ENCODE results near the gene PHLDA1. TPM values are rescaled to one million over a fixed set of nuclear protein-coding genes. Genes with fewer than 3 reads are reported as not detected.

The PHLDA1 gene
- total RNA-seq, 2 experiments from 2014 or later: 0.44 to 2.1 TPM

DNA sequence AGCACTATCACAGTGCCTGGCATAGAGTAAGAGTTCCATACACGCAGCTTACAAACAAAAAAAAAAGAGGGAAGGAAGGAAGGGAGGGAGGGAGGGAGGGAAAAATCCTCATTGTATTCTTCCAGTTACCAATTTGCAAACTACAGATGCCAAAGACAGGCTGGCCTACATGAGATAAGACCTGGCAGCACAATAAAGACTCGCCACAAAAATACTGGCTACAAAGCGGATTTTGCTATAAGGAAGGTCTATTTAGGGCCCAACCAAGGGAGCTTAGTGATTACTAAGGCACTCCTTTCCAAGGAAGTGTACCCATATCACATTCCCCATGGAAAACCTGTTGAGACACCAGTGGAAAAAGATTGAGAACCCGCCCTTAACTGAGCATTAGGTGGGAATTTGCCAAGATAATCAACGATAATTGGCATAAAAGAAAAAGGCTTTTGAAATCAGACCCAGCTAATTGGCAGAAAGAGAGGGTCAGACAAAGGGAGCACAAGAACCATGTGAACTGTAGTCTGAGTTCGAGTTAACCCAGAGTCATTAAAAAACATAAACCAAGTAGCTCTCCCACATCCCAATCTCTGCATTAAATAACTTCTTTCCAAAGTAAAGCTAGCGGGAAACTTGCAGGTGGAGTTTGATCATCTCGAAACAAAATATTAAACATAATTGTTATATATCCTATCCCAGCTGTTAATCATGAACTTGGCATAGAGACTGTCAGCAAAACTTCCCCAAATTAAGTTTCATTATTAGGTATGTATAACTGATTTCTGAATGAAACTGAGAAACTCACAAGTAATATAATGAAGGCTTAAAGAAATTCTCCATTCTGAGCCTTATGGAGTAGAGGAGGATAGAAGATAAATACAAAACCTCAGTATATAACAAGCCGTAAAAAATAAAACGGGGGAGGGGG is 50.1 kb downstream of the PHLDA1 start:
- H4K20me1 ChIP-seq (ENCODE audit: insufficient read depth, low read length): no peaks in the 10 kb centered on the region
- no peak overlapping the region for H3K27ac ChIP-seq (ENCODE audit: low read depth, low read length, poor library complexity, severe bottlenecking)
- H3K9me2 ChIP-seq (ENCODE audit: insufficient read depth, low read length): no peaks in the 10 kb centered on the region
- DNase-seq (ENCODE audit: low spot score): no peak
- ChIA-PET POLR2A (interaction anchor here (0.6 to 3.3 kb wide), 4 partner anchors 11 to 572 kb away, joined by 3 to 8 read pairs (median 3); no protein-coding TSS in a partner anchor), CTCF (ENCODE audit: unreplicated experiment) (no interaction called here)
- peak overlapping the region; percentile 30 for H3K4me2 ChIP-seq (ENCODE audit: low read length)
- no peaks in the 10 kb centered on the region for H3K9me3 ChIP-seq (ENCODE audit: low read length)
- H3K4me1 ChIP-seq (ENCODE audit: insufficient read depth, low read length, poor library complexity, severe bottlenecking): peaks cover 36% of the 10 kb centered on the region
- H3K4me3 ChIP-seq (ENCODE audit: low read depth, low read length, poor library complexity, severe bottlenecking): no peak overlapping the region
- H2AFZ ChIP-seq (ENCODE audit: low read length): peak overlapping the region; percentile 19; the same call in 1 of the 2 replicates
- no peaks in the 10 kb centered on the region for H3K79me2 ChIP-seq (ENCODE audit: insufficient read depth, low read depth, low read length)
- intact Hi-C loops (cut with micrococcal nuclease; ENCODE audit: unreplicated experiment): no loop called here
- TF ChIP-seq EZH2phosphoT487 (IDR thresholded peaks at IDR 0.05; ENCODE audit: borderline replicate concordance, low read depth, low read length) (no peak), CTCF (conservative IDR thresholded peaks at IDR 0.05; ENCODE audit: low read length) (no peak)
- H3K36me3 ChIP-seq (ENCODE audit: insufficient read depth, low read length): no peaks in the 10 kb centered on the region
- BruUV-seq (replicated peaks): no TSS peak

DNA sequence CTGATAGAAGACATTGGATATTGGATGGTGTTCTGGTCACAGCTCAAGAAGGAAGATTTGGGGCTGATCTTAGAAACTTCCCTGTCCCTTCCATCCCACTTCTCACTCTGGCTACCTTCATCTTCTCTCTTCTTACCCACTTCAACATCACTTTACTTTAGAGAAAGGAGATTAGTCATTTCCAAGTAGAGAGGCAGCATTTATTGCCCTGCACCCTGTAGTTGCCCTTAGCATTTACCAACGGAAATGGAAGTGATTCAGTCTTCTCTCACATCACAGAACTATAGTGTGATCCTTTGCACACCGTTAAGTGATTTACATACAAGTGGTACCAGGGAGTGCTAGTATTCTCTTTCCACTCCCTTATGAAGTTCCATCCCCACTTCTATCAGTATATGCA is 52.4 kb downstream of the PHLDA1 start:
- Histone ChIP-seq H3K9me2 (ENCODE audit: insufficient read depth, low read length) (no peaks in the 10 kb centered on the region), H3K4me1 (ENCODE audit: insufficient read depth, low read length, poor library complexity, severe bottlenecking) (peaks cover 43% of the 10 kb centered on the region), H3K4me2 (ENCODE audit: low read length) (no peak overlapping the region), H3K27ac (ENCODE audit: low read depth, low read length, poor library complexity, severe bottlenecking) (no peak overlapping the region), H3K4me3 (ENCODE audit: low read depth, low read length, poor library complexity, severe bottlenecking) (no peak overlapping the region), H3K36me3 (ENCODE audit: insufficient read depth, low read length) (no peaks in the 10 kb centered on the region), H3K9me3 (ENCODE audit: low read length) (no peaks in the 10 kb centered on the region), H2AFZ (ENCODE audit: low read length) (peak overlapping the region; percentile 86; the same call in 1 of the 2 replicates), H3K79me2 (ENCODE audit: insufficient read depth, low read depth, low read length) (no peaks in the 10 kb centered on the region), H4K20me1 (ENCODE audit: insufficient read depth, low read length) (no peaks in the 10 kb centered on the region)
- CTCF ChIA-PET (ENCODE audit: unreplicated experiment): no interaction called here
- POLR2A ChIA-PET: interaction anchor here (0.6 to 1.6 kb wide), 3 partner anchors 10 to 348 kb away, joined by 4 to 9 read pairs (median 5); no protein-coding TSS in a partner anchor
- intact Hi-C loops (cut with micrococcal nuclease; ENCODE audit: unreplicated experiment): no loop called here
- no peak for DNase-seq (ENCODE audit: low spot score)
- TF ChIP-seq EZH2phosphoT487 (IDR thresholded peaks at IDR 0.05; ENCODE audit: borderline replicate concordance, low read depth, low read length) (no peak), CTCF (conservative IDR thresholded peaks at IDR 0.05; ENCODE audit: low read length) (no peak)
- no TSS peak for BruUV-seq (replicated peaks)

DNA sequence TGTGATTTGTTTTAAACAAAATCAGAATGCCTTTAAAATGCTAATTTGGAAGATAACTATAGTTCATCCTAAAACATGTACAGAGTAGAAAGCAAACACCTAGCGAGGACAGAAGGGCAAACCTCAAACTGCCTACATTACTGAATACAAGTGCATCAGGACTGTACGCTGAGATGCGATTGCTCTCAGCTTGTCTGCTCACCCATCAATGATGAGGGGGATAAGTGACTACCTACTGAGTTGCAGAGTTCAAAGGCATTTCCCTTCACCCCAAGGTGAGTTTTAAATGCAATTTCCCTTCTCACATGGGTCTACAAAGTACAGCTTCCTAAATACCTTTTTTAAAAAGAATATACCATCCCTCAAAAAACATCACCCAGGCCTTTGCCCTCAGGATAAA is 52.9 kb downstream of the PHLDA1 start:
- TF ChIP-seq EZH2phosphoT487 (IDR thresholded peaks at IDR 0.05; ENCODE audit: borderline replicate concordance, low read depth, low read length) (no peak), CTCF (conservative IDR thresholded peaks at IDR 0.05; ENCODE audit: low read length) (no peak)
- DNase-seq (ENCODE audit: low spot score): no peak
- POLR2A ChIA-PET: interaction anchor here (0.6 to 1.6 kb wide), 3 partner anchors 10 to 461 kb away, joined by 4 to 6 read pairs (median 5); no protein-coding TSS in a partner anchor
- Histone ChIP-seq H4K20me1 (ENCODE audit: insufficient read depth, low read length) (no peaks in the 10 kb centered on the region), H3K79me2 (ENCODE audit: insufficient read depth, low read depth, low read length) (no peaks in the 10 kb centered on the region), H3K4me3 (ENCODE audit: low read depth, low read length, poor library complexity, severe bottlenecking) (no peak overlapping the region), H2AFZ (ENCODE audit: low read length) (peak overlapping the region; percentile 86), H3K4me1 (ENCODE audit: insufficient read depth, low read length, poor library complexity, severe bottlenecking) (peaks cover 46% of the 10 kb centered on the region), H3K9me3 (ENCODE audit: low read length) (no peaks in the 10 kb centered on the region), H3K9me2 (ENCODE audit: insufficient read depth, low read length) (no peaks in the 10 kb centered on the region), H3K36me3 (ENCODE audit: insufficient read depth, low read length) (no peaks in the 10 kb centered on the region), H3K27ac (ENCODE audit: low read depth, low read length, poor library complexity, severe bottlenecking) (no peak overlapping the region), H3K4me2 (ENCODE audit: low read length) (0 out of 2 replicates have a peak overlapping the region, but pooled peaks have one; percentile 16)
- CTCF ChIA-PET (ENCODE audit: unreplicated experiment): no interaction called here
- BruUV-seq (replicated peaks): no TSS peak
- intact Hi-C loops (cut with micrococcal nuclease; ENCODE audit: unreplicated experiment): no loop called here
